GM19351 (cell line): ENCODE measurements around the gene MROH9.

Experiments used
- ATAC-seq: cut with Tn5 transposase; IDR thresholded peaks from one replicate; pipeline ENCODE4 v1.9.1; 2021; ENCODE audit warnings: mild to moderate bottlenecking, moderate library complexity; ENCODE audit not compliant: unreplicated experiment

Gene MROH9

GRCh38 chr1:170964506-170964905, 29.2 kb downstream of the MROH9 start:
- ATAC-seq: no peak

GRCh38 chr1:170967042-170967910, 31.9 kb downstream of the MROH9 start:
- ATAC-seq: peak; percentile 82

- no peak for ATAC-seq
These were observed 34.9 kb downstream of the MROH9 start for GRCh38 chr1:170970256-170970655.

- no peak for ATAC-seq
These were observed 43.1 kb downstream of the MROH9 start for GRCh38 chr1:170978371-170978910.

GRCh38 chr1:170985406-170985805, 50.1 kb downstream of the MROH9 start:
- ATAC-seq: no peak

- no peak for ATAC-seq
These were observed 51.6 kb downstream of the MROH9 start for GRCh38 chr1:170986901-170987300.

GRCh38 chr1:170987424-170987823, 52.1 kb downstream of the MROH9 start:
- ATAC-seq: no peak

- no peak for ATAC-seq
These were observed 57.8 kb downstream of the MROH9 start for GRCh38 chr1:170993151-170993550.

GRCh38 chr1:170993717-170994116, 58.4 kb downstream of the MROH9 start:
- ATAC-seq: no peak

GRCh38 chr1:171014880-171015279, 79.5 kb downstream of the MROH9 start:
- ATAC-seq: no peak

- no peak for ATAC-seq
These were observed 82.1 kb downstream of the MROH9 start for GRCh38 chr1:171017426-171017825.

- no peak for ATAC-seq
These were observed 84.6 kb downstream of the MROH9 start for GRCh38 chr1:171019971-171020370.

- no peak for ATAC-seq
These were observed 97.7 kb downstream of the MROH9 start for GRCh38 chr1:171032822-171033702.

GRCh38 chr1:171037626-171038025, 102.3 kb downstream of the MROH9 start:
- ATAC-seq: no peak

- ATAC-seq: no peak
These were observed 103.0 kb downstream of the MROH9 start for GRCh38 chr1:171038284-171038683.

GRCh38 chr1:171048014-171048413, 112.7 kb downstream of the MROH9 start:
- ATAC-seq: no peak

GRCh38 chr1:171052977-171053376, 117.6 kb downstream of the MROH9 start:
- no peak for ATAC-seq

- ATAC-seq: no peak
These were observed 120.8 kb downstream of the MROH9 start for GRCh38 chr1:171055966-171056643.

GRCh38 chr1:171061425-171062143, 126.2 kb downstream of the MROH9 start:
- ATAC-seq: no peak

GRCh38 chr1:171062902-171063301, 127.6 kb downstream of the MROH9 start:
- no peak for ATAC-seq
